Sciatic nerve (tissue), 2 donors: ENCODE data around the gene TMEM170A. TPM values are rescaled to one million over a fixed set of nuclear protein-coding genes. Genes with fewer than 3 reads are reported as not detected.
"Not testable (repeated sequence)": the region's sequence is repeated elsewhere in the genome, so short reads cannot be mapped to it uniquely, and the experiment has no call there.

ENCODE experiments used
- ATAC-seq: fragments of 200-7000 bp; cut with Tn5 transposase; one replicate; pipeline ENCODE4 v1.9.1; 2020; ENCODE audit warnings: mild to moderate bottlenecking, moderate library complexity
- DNase-seq: peaks from one replicate; pipeline ENCODE4 v3.0.0-alpha.2; 2020; ENCODE audit warnings: low spot score
- intact Hi-C: fragments of 100-400 bp; cut with DNase I; formaldehyde crosslinking; loops from one replicate; pipeline ENCODE4 v1.14.2; 2022
- total RNA-seq: library from RNA; stranded (reverse); fragmentation: NEBNext Ultra II Directional; extraction: Animal tissue kit (Norgen Biotek cat#: 25700); gene quantifications from one replicate; pipeline ENCODE4 v1.2.1, GENCODE V29; 2021
- donor health status: DM: no; HTN: no; CAD: no.
- donor health status: DM: no; HTN: no; CAD: no.

Gene TMEM170A, protein sequence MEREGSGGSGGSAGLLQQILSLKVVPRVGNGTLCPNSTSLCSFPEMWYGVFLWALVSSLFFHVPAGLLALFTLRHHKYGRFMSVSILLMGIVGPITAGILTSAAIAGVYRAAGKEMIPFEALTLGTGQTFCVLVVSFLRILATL
- total RNA-seq: 29.8 TPM

GRCh38 chr16:75464122-75464918 is at the start of gene TMEM170A:
Gene TMEM170A (minus strand): TSS chr16:75464689. CDS start chr16:75464600, 89 bp downstream.
- intact Hi-C loops: no loop called here
- DNase-seq (peak; percentile 100), ATAC-seq (peak; percentile 99)

- ATAC-seq: peak; percentile 91
- intact Hi-C loops: no loop called here
- DNase-seq: no peak
Measured at GRCh38 chr16:75506574-75506973, 42.1 kb upstream of the TMEM170A start.

DNA sequence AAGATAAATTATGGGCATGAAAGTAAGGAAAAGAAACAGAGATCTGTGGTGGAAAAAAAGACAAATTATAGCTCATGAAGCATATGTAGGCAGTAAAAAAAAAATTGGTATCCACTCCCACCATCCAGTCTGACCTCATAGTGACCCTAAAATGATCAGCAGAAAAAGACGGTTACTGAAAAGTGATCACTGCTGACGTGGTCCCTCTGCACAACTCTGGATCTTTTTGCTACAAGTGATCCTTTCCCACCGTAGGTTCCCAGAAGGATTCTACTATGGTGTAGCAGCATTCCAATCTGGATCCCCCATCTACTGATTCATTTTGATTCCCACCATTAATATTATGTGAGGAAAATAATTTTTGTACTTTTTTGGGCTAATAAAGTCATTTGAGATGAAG is 41.6 kb upstream of the TMEM170A start:
- intact Hi-C loops: no loop called here
- ATAC-seq (no peak), DNase-seq (no peak)

DNA sequence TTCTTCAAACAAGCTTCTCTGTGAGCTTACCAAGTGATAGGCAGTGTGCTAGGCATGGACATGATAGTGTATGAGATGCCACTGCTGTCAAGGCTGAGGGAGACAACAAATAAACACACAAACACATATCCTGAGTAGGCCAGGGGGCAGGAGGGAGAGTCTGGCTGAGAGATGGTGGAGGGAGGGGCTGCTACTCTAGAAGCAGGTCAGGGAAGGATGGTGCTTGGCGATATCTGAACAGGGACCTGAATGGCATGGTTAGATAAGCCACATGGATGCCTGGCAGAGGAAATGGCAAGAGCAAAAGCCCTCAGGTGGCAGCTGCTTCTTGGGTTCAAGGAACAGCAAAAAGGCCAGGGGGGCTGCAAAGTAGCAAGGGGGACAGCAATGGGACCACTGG is 39.3 kb upstream of the TMEM170A start:
- no peak for ATAC-seq
- intact Hi-C loops: no loop called here

GRCh38 chr16:75502916-75503605 is 38.6 kb upstream of the TMEM170A start:
- DNase-seq (no peak), ATAC-seq (no peak)
- intact Hi-C loops: no loop called here

More for the DNA sequence above, 39.3 kb upstream of the TMEM170A start:
- no peak for DNase-seq

DNA sequence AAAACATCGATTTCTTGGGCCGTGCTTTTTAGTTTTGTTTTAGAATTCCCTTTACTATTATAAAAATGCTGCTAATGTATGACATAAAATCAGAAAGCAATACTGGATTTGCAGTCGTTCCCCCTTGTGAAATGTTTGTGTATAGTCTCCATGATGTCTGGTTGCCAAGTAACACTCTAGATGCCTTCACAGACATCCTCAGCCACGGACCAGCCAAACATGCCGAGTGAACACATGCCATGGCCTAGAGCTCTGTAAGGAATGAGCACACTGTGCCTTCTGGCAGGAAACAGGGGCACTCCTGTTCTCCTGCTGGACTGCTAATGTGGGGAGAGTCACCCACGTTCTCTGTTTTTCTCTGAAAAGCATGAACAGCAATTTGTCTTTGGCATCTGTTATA is 37.3 kb upstream of the TMEM170A start:
- DNase-seq, intact Hi-C loops: not testable (repeated sequence)
- peak; percentile 55 for ATAC-seq

GRCh38 chr16:75501359-75501758 is 36.9 kb upstream of the TMEM170A start:
- ATAC-seq (no peak), DNase-seq (no peak)
- intact Hi-C loops: no loop called here

DNA sequence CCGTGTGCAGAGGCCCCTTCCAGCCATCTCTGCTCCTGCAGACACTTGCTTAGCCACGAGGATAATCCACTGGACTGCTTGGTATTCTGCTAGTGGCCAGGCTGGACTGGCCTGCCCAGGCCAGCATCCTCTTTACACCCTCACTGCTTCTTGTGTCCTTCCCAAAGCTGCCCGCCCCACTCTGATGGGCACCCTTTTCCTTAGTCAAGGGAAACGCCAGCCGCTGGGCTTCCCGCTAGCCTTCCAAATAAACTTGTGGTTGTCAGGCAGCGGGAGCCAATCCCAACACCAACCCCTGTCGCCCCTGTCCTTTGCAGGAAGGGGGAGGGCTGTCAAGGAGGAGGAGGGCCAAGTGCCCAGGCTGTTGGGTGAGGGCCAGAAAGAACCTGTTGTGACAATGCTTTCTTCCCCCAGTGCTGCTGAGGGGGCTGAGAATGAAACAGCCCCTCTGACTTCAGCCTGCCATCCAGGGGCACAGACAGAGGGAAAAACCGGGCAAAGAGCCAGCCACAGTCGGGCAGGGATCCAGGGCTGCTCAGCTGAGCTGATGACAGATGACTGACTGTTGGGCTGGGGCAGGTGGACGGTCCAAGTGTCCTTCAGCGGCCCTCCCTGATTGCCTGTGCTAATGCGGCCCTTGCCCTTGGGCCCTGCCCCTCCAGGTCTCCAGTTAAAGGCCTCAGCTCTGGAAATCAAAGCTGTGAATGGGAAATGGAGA is 34.3 kb upstream of the TMEM170A start:
- intact Hi-C loops, ATAC-seq: not testable (repeated sequence)
- DNase-seq: peak; percentile 67

DNA sequence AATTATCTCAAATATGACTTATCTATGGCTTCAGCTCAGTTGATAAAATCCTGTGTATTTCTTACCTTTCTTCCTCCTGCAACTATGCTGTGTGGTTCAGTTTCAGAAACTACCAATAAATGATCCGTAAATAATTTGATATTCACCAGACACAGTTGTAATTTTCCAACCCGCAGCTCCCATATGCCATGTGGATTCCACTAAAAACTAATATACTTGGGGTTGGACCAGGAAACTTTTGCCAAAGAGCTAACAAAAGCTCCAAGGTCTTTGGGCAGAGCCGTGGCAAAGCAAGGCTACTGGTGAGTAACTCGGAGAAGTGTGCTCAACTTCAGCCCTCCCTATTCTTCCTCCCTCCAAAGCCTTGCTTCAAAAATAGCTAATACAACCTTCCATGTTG is 33.1 kb upstream of the TMEM170A start:
- ATAC-seq (no peak), DNase-seq (no peak)
- intact Hi-C loops: no loop called here

DNA sequence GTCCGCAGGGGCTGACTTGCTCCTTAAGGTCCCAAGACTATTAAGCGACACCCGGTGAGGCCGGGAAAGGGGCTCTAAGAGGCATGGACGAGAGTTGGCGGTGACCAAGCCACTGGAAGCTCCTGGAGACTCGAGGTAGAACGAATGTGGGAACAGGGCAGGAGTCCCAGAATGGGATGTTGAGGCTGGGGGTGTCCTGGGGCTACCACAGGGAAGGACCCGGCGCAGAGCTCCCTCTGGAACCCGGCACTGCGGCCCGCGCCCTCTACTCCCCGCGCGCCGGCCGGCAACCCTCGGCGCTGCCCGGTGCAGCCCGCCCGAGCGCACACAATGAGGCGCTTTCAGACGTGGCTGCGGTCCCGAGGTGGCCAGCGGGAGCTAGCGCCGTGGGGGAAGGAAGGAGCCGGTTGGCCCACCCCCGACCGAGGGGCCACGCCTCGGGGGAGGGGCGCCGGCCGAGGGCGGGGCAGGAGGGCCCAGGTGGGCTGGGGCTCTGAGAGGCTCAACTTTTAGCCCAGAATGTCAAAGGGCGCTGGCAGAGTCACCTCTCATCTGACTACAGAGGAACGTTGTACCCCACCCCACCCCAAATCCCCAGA is 30.7 kb upstream of the TMEM170A start, which contains the start of gene CHST6:
Gene CHST6, minus strand, starts transcription at position 366 of the 599 bp plus-strand sequence. CDS start 15,613 bp downstream, outside the sequence.
- no peak for DNase-seq
- peak; percentile 67 for ATAC-seq
- intact Hi-C loops: no loop called here

DNA sequence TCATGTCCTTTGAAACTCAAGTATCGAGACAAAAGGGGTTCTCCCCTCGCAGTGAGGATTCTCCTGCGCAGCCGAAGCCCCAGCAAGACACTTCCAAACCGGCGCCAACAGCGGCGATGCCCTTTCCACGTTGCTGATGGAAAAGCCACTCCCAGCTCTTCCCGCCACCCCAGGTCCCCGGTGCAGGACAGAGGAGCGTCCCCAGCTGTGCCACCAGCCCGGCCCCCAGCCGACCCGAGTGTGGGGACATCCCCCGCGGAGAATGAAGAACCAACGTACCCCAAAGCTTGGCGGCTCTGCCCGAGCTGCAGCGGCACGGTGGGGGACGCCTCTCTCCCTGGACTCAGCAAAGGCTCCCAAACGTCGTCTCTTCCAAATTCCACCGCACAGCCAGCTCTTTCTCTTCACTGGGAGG is 30.2 kb upstream of the TMEM170A start:
- DNase-seq: no peak
- intact Hi-C loops: no loop called here
- peak; percentile 26 for ATAC-seq

DNA sequence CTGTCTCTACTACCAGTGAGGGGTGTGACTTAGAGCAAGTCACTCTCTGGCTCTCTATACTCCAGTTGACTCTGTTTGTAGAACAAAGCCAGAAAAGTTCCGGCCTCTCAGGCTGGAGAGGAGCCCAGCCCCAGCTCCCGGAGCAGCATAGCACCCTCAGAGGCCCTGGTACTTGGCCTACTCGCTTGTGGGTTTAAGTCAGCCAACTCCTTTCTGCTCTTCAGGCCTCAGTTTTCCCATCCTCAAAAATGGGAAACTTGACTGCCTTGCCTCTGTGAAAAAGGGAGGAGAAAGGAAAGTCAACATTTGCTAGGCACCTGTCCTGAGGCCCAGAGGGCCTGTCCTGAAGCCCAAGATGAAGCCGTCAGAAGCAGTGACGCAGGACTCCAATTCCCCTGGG is 29.7 kb upstream of the TMEM170A start:
- intact Hi-C loops: no loop called here
- DNase-seq (no peak), ATAC-seq (no peak)

- no peak for ATAC-seq
- DNase-seq: no peak
- intact Hi-C loops: no loop called here
Measured at GRCh38 chr16:75491876-75492275, 27.4 kb upstream of the TMEM170A start.

DNA sequence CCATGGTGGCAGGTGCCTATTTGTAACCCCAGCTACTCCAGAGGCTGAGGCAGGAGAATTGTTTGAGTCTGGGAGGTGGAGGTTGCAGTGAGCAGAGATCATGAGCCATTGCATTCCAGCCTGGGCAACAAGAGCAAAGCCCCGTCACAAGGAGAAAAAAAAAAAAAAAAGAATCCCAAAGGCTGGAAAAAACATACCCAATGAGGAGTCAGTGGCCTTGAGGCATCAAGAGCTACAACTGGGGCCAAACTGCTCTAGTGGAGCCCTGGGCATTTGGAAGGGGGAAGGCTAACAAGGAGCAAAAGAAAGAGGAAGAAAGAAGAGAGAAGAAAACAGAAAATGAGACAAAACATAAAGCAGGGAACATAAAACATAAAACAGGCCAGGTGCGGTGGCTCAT is 23.8 kb upstream of the TMEM170A start:
- intact Hi-C loops: no loop called here
- no peak for ATAC-seq
- no peak for DNase-seq

- intact Hi-C loops: no loop called here
- ATAC-seq (no peak), DNase-seq (no peak)
Measured at GRCh38 chr16:75486676-75487313, 22.3 kb upstream of the TMEM170A start.

DNA sequence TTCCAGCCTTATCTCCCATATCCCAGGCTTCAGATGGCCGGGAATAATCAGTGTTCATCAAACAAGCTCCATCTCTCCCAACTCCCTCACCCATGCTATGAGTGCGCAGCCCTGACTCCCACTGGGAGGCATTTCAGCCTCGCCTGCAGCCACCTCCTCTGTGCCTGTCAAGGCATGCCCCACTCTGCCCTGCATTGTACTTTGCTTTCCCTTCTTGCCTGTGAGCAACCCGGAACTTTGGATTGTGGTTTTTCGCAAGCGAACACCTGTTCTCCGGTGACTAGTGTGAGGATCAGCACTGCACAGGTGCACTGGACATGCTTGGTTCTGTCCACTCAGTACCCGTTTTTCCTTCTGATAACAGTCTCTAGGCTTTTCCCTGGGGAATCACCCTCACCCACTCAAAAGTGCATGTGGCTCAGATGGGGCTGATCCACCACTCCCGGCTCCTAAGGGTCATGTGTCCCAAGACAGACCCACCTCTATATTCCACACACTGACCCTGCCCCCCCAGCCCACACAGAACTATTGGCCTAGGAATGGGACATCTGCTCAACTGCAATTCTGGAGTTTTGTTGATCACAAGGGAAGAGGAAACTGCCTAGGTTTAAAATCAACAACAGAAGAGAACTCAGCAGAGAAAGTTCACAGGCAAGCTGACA is 21.7 kb upstream of the TMEM170A start:
- DNase-seq (no peak), ATAC-seq (no peak)
- intact Hi-C loops: no loop called here

DNA sequence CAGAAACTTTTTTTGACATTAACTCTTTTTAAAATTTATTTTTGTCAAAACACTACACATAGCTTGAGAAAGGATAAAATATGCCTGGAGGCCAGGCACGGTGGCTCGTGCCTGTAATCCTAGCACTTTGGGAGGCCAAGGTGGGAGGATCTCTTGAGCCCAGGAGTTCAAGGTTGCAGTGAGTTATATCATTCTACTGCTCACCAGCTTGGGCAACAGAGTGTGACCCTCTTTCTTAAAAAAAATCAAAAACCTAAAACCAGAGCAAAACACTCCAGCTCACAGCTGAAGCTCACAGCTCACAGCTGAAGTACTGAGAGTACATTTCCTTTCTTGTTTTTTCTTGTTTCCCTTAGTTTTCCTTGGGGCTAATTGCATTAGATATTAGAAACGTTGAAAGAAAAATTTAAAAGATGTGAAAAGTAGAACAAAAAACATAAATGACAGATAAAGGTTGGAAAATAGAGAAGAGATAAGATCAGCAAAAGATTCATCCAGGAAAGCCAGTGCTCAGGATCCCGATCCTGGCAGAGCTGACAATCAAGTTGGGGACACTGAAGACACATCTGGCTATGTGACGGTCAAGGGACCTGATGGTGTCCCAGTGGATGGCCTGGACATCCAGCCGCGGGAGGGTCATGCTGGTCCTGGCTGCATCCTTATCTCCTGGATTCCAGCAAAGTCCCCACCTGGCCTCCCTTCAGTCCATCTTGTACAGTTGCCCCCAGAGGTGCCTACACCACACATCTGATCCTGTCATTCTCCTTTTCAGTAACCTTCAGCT is 20.9 kb upstream of the TMEM170A start:
- ATAC-seq (no peak), DNase-seq (no peak)
- intact Hi-C loops: no loop called here
